Subcutaneous adipose tissue (tissue), 4 donors: ENCODE data around the gene WDR77. TPM values are rescaled to one million over a fixed set of nuclear protein-coding genes. Genes with fewer than 3 reads are reported as not detected.

Source experiments
- CTCF ChIP-seq: fragments of 450-650 bp; IDR thresholded peaks from one replicate; pipeline ENCODE4 v1.5.1; 2016; ENCODE audit warnings: low read depth, mild to moderate bottlenecking, control low read depth, antibody characterized with exemption, moderate library complexity
- small RNA-seq: library from RNA; depleted of rRNA; stranded (forward); fragments of <200 nt; gene quantifications from one replicate; pipeline ENCODE3, GENCODE V24; 2016
- total RNA-seq, 4 donors: library from RNA; depleted of rRNA; stranded (reverse); fragments of >200 nt; gene quantifications; one replicate each; pipeline ENCODE4 v1.1.0, GENCODE V29; 2016

WDR77 gene
- total RNA-seq, 4 donors from 2014 or later: 18.5 to 37.3 (median 21.6) TPM

GRCh38 chr1:111399792-111400610 lies 49.1 kb downstream of the WDR77 start:
- no peak for TF ChIP-seq CTCF

- TF ChIP-seq CTCF: no peak
Measured at GRCh38 chr1:111392460-111392945, 56.6 kb downstream of the WDR77 start.

GRCh38 chr1:111392042-111392441 lies 57.0 kb downstream of the WDR77 start:
- TF ChIP-seq CTCF: no peak

Small RNA genes lying within 50 kb of the gene (small RNA-seq; reads per million reads assigned to genes)
- gene RF00019: 0.49 reads per million
- not detected for gene RNU6-792P

Other genes starting within 250 kb of the WDR77 start
- 10 to 100 TPM; 30.2 to 61.2 (median 39.2) TPM for gene DENND2D, start 248.6 kb downstream of the WDR77 start, total RNA-seq
- gene CHI3L2, start 221.5 kb downstream of the WDR77 start, total RNA-seq: 100 to 1,000 TPM in 1 of 4 donors, 10 to 100 TPM in 3; 10.9 to 173 (median 21.3) TPM
- 1 to 10 TPM in 2 of 4 donors, not detected in 2; 2.6 to 3.6 TPM for gene CHIA, start 158.4 kb downstream of the WDR77 start, total RNA-seq
- gene OVGP1, start 21.5 kb downstream of the WDR77 start, total RNA-seq: 10 to 100 TPM in 1 of 4 donors, 1 to 10 TPM in 2, under 1 TPM in 1; 0.49 to 11.5 (median 4.9) TPM
- 100 to 1,000 TPM; 114 to 272 (median 152) TPM for gene ATP5PB, start 208 bp upstream of the WDR77 start, total RNA-seq
- gene C1orf162, start 24.7 kb upstream of the WDR77 start, total RNA-seq: 100 to 1,000 TPM in 1 of 4 donors, 10 to 100 TPM in 3; 21.1 to 172 (median 73.5) TPM
- gene ADORA3, start 54.4 kb upstream of the WDR77 start, total RNA-seq: 10 to 100 TPM; 11.5 to 51.3 (median 23.3) TPM
- gene TMIGD3, start 54.4 kb upstream of the WDR77 start, total RNA-seq: 10 to 100 TPM in 1 of 4 donors, 1 to 10 TPM in 3; 1.9 to 34.7 (median 9.4) TPM
- 100 to 1,000 TPM in 2 of 4 donors, 10 to 100 TPM in 2; 61.4 to 167 (median 95.0) TPM for gene RAP1A, start 170.5 kb upstream of the WDR77 start, total RNA-seq